Urothelium cell line (cell line): ENCODE results near the gene KCNK10.

Experiments
- DNase-seq: peaks from one replicate; pipeline ENCODE4 v3.0.0; 2011; ENCODE audit warnings: low spot score, mixed read lengths
- FAIRE-seq: peaks from 2 replicates; lab custom pipeline; 2011; peaks lifted over from hg19 to GRCh38; lab: Jason Lieb, UNC

Gene KCNK10

GRCh38 chr14:88189417-88190191, 133.5 kb downstream of the KCNK10 start:
- FAIRE-seq (peak; percentile 66), DNase-seq (peak; percentile 70)

GRCh38 chr14:88188745-88189416, 134.2 kb downstream of the KCNK10 start:
- DNase-seq (no peak), FAIRE-seq (no peak)

GRCh38 chr14:88185843-88186242, 137.2 kb downstream of the KCNK10 start:
- no peak for FAIRE-seq
- no peak for DNase-seq

GRCh38 chr14:88184956-88185355, 138.1 kb downstream of the KCNK10 start:
- DNase-seq (no peak), FAIRE-seq (no peak)

- FAIRE-seq, result no peak
- no peak for DNase-seq
Observed at GRCh38 chr14:88181072-88181471, 142.0 kb downstream of the KCNK10 start.

GRCh38 chr14:88179716-88180115, 143.4 kb downstream of the KCNK10 start:
- FAIRE-seq (no peak), DNase-seq (no peak)

- no peak for DNase-seq
- no peak for FAIRE-seq
Observed at GRCh38 chr14:88170333-88170732, 152.7 kb downstream of the KCNK10 start.

- no peak for DNase-seq
- no peak for FAIRE-seq
Observed at GRCh38 chr14:88168498-88169165, 154.4 kb downstream of the KCNK10 start.

- DNase-seq (no peak), FAIRE-seq (peak; percentile 48)
Observed at GRCh38 chr14:88168025-88168424, 155.0 kb downstream of the KCNK10 start.

GRCh38 chr14:88166616-88167015, 156.5 kb downstream of the KCNK10 start:
- no peak for FAIRE-seq
- DNase-seq, result peak; percentile 76

GRCh38 chr14:88164906-88165534, 158.0 kb downstream of the KCNK10 start:
- FAIRE-seq, result peak; percentile 81
- no peak for DNase-seq

GRCh38 chr14:88163731-88164255, 159.3 kb downstream of the KCNK10 start:
- FAIRE-seq, result no peak

GRCh38 chr14:88156127-88156526, 166.9 kb downstream of the KCNK10 start:
- DNase-seq (no peak), FAIRE-seq (no peak)

More at GRCh38 chr14:88163731-88164255, 159.3 kb downstream of the KCNK10 start:
- DNase-seq, result no peak

- no peak for DNase-seq
- no peak for FAIRE-seq
Observed at GRCh38 chr14:88154926-88155325, 168.1 kb downstream of the KCNK10 start.

- DNase-seq (no peak), FAIRE-seq (no peak)
Observed at GRCh38 chr14:88154321-88154720, 168.7 kb downstream of the KCNK10 start.

- DNase-seq, result no peak
- no peak for FAIRE-seq
Observed at GRCh38 chr14:88146881-88147649, 176.0 kb downstream of the KCNK10 start.

- DNase-seq, result no peak
- FAIRE-seq, result no peak
Observed at GRCh38 chr14:88143810-88144209, 179.3 kb downstream of the KCNK10 start.

- DNase-seq, result no peak
- no peak for FAIRE-seq
Observed at GRCh38 chr14:88142997-88143396, 180.1 kb downstream of the KCNK10 start.

GRCh38 chr14:88140874-88141273, 182.2 kb downstream of the KCNK10 start:
- no peak for FAIRE-seq
- no peak for DNase-seq

GRCh38 chr14:88137327-88137726, 185.7 kb downstream of the KCNK10 start:
- DNase-seq, result no peak
- peak; percentile 37 for FAIRE-seq
